Endometrial microvascular endothelial cells (primary cell): ENCODE measurements around the gene HIPK1. TPM values are rescaled to one million over a fixed set of nuclear protein-coding genes. Genes with fewer than 3 reads are reported as not detected.

ENCODE experiments used
- in situ Hi-C: cut with HindIII; loops from 2 replicates; pipeline ENCODE4 v1.10.0; 2017; ENCODE audit warnings: low sequenced_read_pairs, low pct_unique_long_range_greater_than_20kb; ENCODE audit errors: inconsistent ontology term
- total RNA-seq: library from RNA; depleted of rRNA; stranded (reverse); fragments of >200 nt; gene quantifications from one replicate; pipeline ENCODE4 v1.2.3, GENCODE V29; 2015; ENCODE audit errors: inconsistent ontology term

HIPK1 gene
- total RNA-seq, 1 donor from 2014 or later, result 31.6 TPM

DNA sequence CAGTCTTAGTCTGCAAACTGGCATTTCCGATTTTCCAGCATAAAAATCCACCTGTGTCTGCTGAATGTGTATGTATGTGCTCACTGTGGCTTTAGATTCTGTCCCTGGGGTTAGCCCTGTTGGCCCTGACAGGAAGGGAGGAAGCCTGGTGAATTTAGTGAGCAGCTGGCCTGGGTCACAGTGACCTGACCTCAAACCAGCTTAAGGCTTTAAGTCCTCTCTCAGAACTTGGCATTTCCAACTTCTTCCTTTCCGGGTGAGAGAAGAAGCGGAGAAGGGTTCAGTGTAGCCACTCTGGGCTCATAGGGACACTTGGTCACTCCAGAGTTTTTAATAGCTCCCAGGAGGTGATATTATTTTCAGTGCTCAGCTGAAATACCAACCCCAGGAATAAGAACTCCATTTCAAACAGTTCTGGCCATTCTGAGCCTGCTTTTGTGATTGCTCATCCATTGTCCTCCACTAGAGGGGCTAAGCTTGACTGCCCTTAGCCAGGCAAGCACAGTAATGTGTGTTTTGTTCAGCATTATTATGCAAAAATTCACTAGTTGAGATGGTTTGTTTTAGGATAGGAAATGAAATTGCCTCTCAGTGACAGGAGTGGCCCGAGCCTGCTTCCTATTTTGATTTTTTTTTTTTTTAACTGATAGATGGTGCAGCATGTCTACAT is 47.6 kb downstream of the HIPK1 start:
- in situ Hi-C loops, result no loop called here

DNA sequence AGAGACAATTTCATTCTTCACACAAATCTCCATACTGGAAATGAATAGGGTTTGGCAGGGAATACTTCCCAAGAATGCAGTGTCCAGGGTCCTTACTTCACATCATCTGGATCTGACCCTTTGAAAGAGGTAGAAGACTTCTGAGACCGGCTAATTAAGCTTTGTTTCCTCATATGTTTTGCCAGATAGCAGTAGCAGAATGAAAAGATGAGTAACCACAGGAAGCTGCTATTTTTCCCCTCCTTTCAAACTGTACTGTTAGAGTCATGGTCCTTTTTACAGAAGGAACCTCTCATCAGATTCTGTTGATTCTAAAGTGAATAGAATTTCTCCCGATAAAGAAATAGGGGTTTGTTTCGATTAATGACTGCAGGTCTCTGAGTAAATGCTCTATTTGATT is 48.8 kb downstream of the HIPK1 start:
- in situ Hi-C loops, result no loop called here

- in situ Hi-C loops, result no loop called here
Observed at GRCh38 chr1:113978863-113979702, 50.0 kb downstream of the HIPK1 start, which contains the start of gene OLFML3. OLFML3 (plus strand) TSS chr1:113979474; CDS start chr1:113979517, 43 bp downstream.

DNA sequence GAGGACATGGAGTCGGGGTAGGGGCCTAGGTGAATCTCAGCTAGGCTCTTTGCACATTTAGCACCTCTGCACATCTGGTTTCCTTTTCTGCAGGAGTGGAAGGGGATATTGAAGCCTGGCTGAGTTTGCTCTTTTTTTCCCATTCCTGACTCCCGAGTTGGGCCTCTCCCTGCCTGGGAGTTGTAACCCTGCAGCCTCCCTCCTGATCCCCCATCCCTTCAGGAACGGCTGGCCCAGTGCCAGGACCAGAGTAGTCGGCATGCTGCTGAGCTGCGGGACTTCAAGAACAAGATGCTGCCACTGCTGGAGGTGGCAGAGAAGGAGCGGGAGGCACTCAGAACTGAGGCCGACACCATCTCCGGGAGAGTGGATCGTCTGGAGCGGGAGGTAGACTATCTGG is 51.0 kb downstream of the HIPK1 start:
- in situ Hi-C loops, result no loop called here

GRCh38 chr1:113981962-113982931 is 53.1 kb downstream of the HIPK1 start:
- in situ Hi-C loops, result no loop called here

DNA sequence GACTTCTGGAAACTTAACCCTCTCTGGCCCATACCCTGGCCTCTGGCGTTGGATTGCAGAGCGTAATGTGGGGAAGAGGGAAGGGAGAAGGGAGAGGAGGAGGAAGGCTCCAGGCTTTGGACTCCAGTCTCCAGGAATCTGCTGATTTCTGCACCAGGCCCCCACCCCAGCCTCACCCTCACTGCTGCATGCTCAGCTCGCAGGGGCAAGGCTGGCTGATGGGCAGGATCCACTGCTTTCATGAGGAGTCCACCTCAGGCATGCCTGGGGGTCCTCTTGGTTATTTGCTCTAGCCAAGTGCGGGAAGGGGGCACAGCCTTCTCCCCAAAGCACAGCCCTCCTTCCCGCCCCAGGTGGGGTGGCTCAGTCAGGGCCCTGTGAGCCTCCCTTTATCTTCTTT is 53.8 kb downstream of the HIPK1 start:
- in situ Hi-C loops, result no loop called here

GRCh38 chr1:113983391-113983790 is 54.3 kb downstream of the HIPK1 start:
- in situ Hi-C loops, result no loop called here

GRCh38 chr1:113983826-113984225 is 54.7 kb downstream of the HIPK1 start:
- in situ Hi-C loops, result no loop called here

- in situ Hi-C loops, result no loop called here
Observed at GRCh38 chr1:113984710-113985109, 55.6 kb downstream of the HIPK1 start.

- in situ Hi-C loops, result no loop called here
Observed at GRCh38 chr1:113986802-113987201, 57.7 kb downstream of the HIPK1 start.

DNA sequence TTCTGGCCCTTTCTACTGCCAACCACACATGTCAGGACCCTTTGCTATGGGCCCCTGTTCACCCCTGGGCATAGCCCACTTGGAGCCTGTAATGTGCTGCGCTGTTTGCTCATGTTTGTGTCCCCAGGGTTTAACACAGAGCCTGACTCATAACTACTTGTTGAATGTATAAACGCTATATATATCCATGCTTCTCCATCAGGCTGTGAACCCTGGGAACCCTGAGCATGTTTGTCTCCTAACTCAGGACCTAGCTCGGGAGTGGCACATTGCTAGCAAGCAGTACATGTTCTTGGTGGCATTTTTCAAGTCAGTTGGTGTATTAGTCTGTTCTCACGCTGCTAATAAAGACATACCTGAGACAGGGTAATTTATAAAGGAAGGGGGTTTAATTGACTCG is 58.1 kb downstream of the HIPK1 start:
- in situ Hi-C loops, result no loop called here

DNA sequence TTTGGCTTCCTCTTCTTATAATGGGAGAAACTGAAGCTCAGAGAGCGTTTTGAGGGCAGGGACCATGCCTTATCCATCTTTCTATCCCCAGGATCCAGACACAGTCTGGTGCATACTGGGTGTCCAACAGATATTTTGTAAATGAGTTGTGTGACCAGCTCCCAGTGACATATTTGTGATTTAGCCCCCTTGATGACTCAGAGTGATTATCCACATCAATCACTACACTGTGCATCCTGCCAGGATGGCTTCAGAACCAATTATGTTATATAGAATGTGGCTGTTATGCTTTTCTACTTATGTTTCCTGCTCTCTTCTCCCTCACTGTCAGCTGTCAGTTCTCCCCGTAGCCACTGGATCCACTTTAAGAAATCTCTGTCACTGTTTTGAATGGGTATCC is 61.4 kb downstream of the HIPK1 start:
- in situ Hi-C loops, result no loop called here

- in situ Hi-C loops, result no loop called here
Observed at GRCh38 chr1:113990961-113991360, 61.8 kb downstream of the HIPK1 start.

GRCh38 chr1:113991467-113991997 is 62.4 kb downstream of the HIPK1 start:
- in situ Hi-C loops, result no loop called here

- in situ Hi-C loops, result no loop called here
Observed at GRCh38 chr1:113993072-113993471, 63.9 kb downstream of the HIPK1 start.

DNA sequence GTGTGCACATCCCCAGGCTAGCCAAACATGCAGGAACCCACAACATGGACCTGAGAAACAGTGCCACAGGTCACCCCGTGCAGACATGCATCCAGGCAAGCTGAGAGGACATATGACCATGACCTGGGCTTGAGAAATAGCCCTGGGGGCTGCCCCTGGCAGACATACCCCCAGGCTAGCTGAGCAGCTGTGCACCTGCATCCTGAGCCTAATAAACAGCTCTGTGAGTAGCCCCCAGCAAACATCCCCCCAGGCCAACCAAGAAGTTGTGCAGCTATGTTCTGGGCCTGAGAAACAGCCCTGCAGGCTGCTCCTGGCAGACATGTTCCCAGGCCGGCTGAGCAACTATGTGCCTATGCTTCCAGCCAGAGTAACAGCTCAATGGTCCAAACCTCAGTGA is 64.6 kb downstream of the HIPK1 start:
- in situ Hi-C loops, result no loop called here

GRCh38 chr1:113995382-113995781 is 66.3 kb downstream of the HIPK1 start:
- in situ Hi-C loops, result no loop called here

GRCh38 chr1:113998361-113998760 is 69.2 kb downstream of the HIPK1 start:
- in situ Hi-C loops, result no loop called here

GRCh38 chr1:113999233-113999632 is 70.1 kb downstream of the HIPK1 start:
- in situ Hi-C loops, result no loop called here
